ENCODE data around the gene MPPED1. TPM values are rescaled to one million over a fixed set of nuclear protein-coding genes. Genes with fewer than 3 reads are reported as not detected.

Gene MPPED1
- total RNA-seq, 1 donor from 2014 or later, result not detected

DNA sequence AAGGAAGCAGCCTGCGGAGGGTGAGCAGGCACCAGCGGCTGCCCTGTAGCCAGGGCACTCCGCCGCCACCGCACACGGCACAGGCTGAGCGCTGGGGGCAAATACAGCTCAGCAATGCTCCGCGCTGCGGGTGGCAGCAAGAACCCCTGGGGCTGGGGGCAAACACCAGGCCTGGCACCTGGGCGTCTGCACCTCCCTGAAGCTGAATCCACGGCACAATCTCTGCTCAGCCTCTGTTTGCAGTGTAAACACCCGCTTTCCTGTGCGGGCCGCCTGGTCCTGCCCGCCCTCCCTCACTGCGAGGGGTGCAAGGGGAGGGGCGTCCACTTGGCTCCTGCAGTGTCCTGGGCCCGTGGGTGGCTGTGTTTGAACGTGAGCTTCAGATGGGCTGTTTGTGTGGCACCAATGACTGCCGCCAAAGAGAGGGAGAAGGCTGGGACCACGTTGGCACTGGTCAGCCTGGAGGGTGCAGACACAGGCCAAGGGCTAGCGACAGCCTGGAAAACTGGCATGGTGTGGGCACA, 14.8 kb upstream of the MPPED1 start:
- no peak for DNase-seq (ENCODE audit: low spot score)
- Mint-ChIP-seq H3K4me1 (ENCODE audit: low read depth) (no peaks in the 10 kb centered on the region), H3K36me3 (ENCODE audit: low read depth) (no peaks in the 10 kb centered on the region), H3K9me3 (no peaks in the 10 kb centered on the region), H3K27me3 (ENCODE audit: insufficient read depth) (peaks cover 2% of the 10 kb centered on the region), H3K4me3 (no peak overlapping the region), H3K27ac (no peak overlapping the region)
- intact Hi-C loops (cut with micrococcal nuclease), result no loop called here

DNA sequence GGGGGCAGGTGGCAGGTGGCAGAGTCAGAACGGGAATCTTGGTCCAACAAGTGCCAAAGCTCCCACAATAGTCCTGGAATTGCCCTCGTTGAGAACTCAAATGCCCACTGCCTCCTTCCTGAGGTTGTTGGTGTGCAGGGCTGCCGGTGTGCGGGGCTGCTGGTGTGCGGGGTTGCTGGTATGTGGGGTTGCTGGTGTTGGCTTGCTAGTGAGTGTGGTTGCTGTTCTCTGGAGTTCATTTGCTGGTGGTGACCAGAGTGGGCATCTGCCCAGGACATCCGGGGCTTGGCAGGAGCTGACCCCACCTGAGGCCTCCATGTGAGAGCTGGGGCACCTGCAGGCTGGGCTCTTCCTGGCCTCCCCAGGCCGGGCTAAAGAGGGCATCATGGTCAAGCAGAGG, 14.0 kb upstream of the MPPED1 start:
- no peak overlapping the region for H3K27ac Mint-ChIP-seq
- H3K4me1 Mint-ChIP-seq (ENCODE audit: low read depth), result no peaks in the 10 kb centered on the region
- H3K4me3 Mint-ChIP-seq, result no peak overlapping the region
- intact Hi-C loops (cut with micrococcal nuclease), result no loop called here
- no peak for DNase-seq (ENCODE audit: low spot score)
- no peaks in the 10 kb centered on the region for H3K36me3 Mint-ChIP-seq (ENCODE audit: low read depth)
- H3K9me3 Mint-ChIP-seq, result no peaks in the 10 kb centered on the region
- peaks cover 2% of the 10 kb centered on the region for H3K27me3 Mint-ChIP-seq (ENCODE audit: insufficient read depth)

DNA sequence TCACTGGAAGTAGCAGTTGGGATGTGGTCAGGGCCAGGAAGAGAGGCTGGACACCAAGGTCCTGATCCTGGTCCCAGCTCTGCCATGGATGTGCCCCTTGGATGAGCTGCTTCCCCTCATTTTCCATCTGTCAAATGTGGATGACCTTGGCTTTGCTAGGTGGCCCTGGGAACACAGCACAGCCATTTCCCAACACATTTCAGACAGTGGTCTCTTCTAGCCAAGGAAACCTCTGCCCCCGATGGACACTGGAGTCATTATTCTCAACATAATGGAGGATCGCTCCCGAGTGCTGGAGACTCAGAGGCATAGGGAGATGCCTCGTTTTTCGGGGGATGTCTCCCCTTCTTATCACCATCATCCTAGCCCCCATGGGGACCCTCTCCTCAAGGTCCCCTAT, 13.6 kb upstream of the MPPED1 start:
- Mint-ChIP-seq H3K9me3 (no peaks in the 10 kb centered on the region), H3K27me3 (ENCODE audit: insufficient read depth) (peaks cover 2% of the 10 kb centered on the region), H3K27ac (no peak overlapping the region), H3K4me1 (ENCODE audit: low read depth) (no peaks in the 10 kb centered on the region), H3K4me3 (no peak overlapping the region), H3K36me3 (ENCODE audit: low read depth) (no peaks in the 10 kb centered on the region)
- intact Hi-C loops (cut with micrococcal nuclease), result no loop called here
- no peak for DNase-seq (ENCODE audit: low spot score)

DNA sequence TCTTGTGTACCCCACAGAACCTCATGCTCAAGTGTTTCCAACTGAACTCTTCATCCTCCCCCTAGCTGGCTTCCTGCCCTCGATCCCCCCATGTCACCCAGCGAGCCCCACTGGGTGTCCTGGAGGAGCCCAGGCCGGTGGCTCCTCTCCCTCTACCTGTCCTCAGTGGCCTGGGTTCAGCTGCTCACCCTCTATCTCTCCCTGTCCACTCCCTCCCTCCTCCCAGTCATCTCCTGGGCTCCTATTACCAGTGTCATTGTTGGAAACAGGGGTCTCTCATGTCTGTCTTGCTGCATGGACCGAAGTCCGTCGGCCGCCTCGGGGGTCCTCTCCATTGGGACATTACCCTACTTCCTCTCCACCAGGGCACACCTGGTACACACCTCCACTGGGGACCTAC, 12.9 kb upstream of the MPPED1 start:
- intact Hi-C loops (cut with micrococcal nuclease), result no loop called here
- Mint-ChIP-seq H3K27ac (no peak overlapping the region), H3K4me1 (ENCODE audit: low read depth) (no peaks in the 10 kb centered on the region), H3K36me3 (ENCODE audit: low read depth) (no peaks in the 10 kb centered on the region), H3K27me3 (ENCODE audit: insufficient read depth) (peaks cover 2% of the 10 kb centered on the region), H3K4me3 (no peak overlapping the region), H3K9me3 (no peaks in the 10 kb centered on the region)
- DNase-seq (ENCODE audit: low spot score), result no peak

DNA sequence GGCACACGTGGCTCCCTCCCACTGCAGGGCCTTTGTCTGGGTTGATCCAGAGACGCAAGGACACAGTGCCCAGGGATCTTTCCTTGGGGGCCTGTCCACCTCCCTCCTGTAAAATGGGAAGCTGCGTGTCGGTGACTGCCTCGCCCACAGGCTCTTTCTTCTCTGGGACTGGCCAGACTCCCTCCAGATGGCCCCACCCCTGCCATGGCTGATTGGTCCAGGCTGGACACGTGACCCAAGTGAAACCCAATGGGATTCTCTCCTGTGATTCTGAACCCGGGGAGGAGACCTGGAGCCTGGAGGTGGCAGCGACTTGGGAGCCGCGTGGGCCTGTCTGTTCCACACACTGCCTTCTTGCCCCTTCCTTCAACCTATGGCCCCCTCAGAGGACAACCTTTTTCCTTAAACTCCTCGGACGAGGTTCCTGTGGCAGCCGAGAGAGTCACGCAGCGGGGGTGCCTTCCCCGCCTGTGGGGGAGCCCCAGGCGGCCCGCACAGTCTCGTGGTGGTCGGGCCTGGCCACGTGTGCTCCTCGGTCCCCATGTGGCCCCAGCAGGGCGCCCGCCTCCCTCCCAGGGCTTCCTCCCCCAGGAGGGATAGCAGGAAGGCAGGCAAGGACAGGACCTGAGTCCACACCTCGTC, 12.4 kb upstream of the MPPED1 start:
- DNase-seq (ENCODE audit: low spot score), result no peak
- Mint-ChIP-seq H3K36me3 (ENCODE audit: low read depth) (no peaks in the 10 kb centered on the region), H3K4me3 (no peak overlapping the region), H3K27me3 (ENCODE audit: insufficient read depth) (peaks cover 2% of the 10 kb centered on the region), H3K4me1 (ENCODE audit: low read depth) (no peaks in the 10 kb centered on the region), H3K9me3 (no peaks in the 10 kb centered on the region), H3K27ac (no peak overlapping the region)
- intact Hi-C loops (cut with micrococcal nuclease), result no loop called here

- Mint-ChIP-seq H3K36me3 (ENCODE audit: low read depth) (no peaks in the 10 kb centered on the region), H3K4me3 (no peak overlapping the region), H3K9me3 (no peaks in the 10 kb centered on the region), H3K4me1 (ENCODE audit: low read depth) (no peaks in the 10 kb centered on the region), H3K27me3 (ENCODE audit: insufficient read depth) (peaks cover 2% of the 10 kb centered on the region), H3K27ac (no peak overlapping the region)
- no peak for DNase-seq (ENCODE audit: low spot score)
- intact Hi-C loops (cut with micrococcal nuclease), result no loop called here
Observed at GRCh38 chr22:43399980-43400358, 11.8 kb upstream of the MPPED1 start.

- no peaks in the 10 kb centered on the region for H3K4me1 Mint-ChIP-seq (ENCODE audit: low read depth)
- H3K36me3 Mint-ChIP-seq (ENCODE audit: low read depth), result no peaks in the 10 kb centered on the region
- intact Hi-C loops (cut with micrococcal nuclease), result no loop called here
- no peak overlapping the region for H3K4me3 Mint-ChIP-seq
- H3K27ac Mint-ChIP-seq, result no peak overlapping the region
- H3K27me3 Mint-ChIP-seq (ENCODE audit: insufficient read depth), result peaks cover 2% of the 10 kb centered on the region
- no peak for DNase-seq (ENCODE audit: low spot score)
- no peaks in the 10 kb centered on the region for H3K9me3 Mint-ChIP-seq
Observed at GRCh38 chr22:43400449-43400848, 11.4 kb upstream of the MPPED1 start.

GRCh38 chr22:43401233-43401632, 10.6 kb upstream of the MPPED1 start:
- DNase-seq (ENCODE audit: low spot score), result no peak
- intact Hi-C loops (cut with micrococcal nuclease), result no loop called here
- H3K4me3 Mint-ChIP-seq, result no peak overlapping the region
- H3K4me1 Mint-ChIP-seq (ENCODE audit: low read depth), result no peaks in the 10 kb centered on the region
- H3K27ac Mint-ChIP-seq, result no peak overlapping the region
- H3K27me3 Mint-ChIP-seq (ENCODE audit: insufficient read depth), result peaks cover under 1% of the 10 kb centered on the region
- no peaks in the 10 kb centered on the region for H3K36me3 Mint-ChIP-seq (ENCODE audit: low read depth)
- no peaks in the 10 kb centered on the region for H3K9me3 Mint-ChIP-seq

GRCh38 chr22:43401661-43402060, 10.2 kb upstream of the MPPED1 start:
- no peak for DNase-seq (ENCODE audit: low spot score)
- H3K27me3 Mint-ChIP-seq (ENCODE audit: insufficient read depth), result no peaks in the 10 kb centered on the region
- H3K4me1 Mint-ChIP-seq (ENCODE audit: low read depth), result no peaks in the 10 kb centered on the region
- no peak overlapping the region for H3K4me3 Mint-ChIP-seq
- no peak overlapping the region for H3K27ac Mint-ChIP-seq
- no peaks in the 10 kb centered on the region for H3K36me3 Mint-ChIP-seq (ENCODE audit: low read depth)
- intact Hi-C loops (cut with micrococcal nuclease), result no loop called here
- no peaks in the 10 kb centered on the region for H3K9me3 Mint-ChIP-seq

DNA sequence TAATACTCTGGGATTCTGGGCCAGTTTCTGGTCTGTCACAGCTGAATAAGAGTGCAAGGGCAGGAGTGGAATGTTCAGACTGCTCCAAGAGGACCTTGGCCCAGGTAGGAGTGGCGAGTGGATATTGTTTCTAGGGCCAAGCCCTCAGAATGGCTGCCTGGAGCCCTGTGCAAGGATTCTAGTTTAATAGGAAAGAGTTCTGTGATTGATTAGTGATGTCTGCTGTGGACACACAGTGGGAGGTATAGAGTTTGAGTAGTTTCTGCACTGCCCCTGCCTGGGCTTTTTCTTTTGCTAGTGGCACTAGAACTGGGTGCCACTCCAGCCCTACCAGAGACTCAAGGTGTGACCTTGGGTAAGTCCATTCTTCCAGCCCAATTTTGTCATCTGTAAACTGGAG, 9.7 kb upstream of the MPPED1 start:
- H3K36me3 Mint-ChIP-seq (ENCODE audit: low read depth), result no peaks in the 10 kb centered on the region
- no peak overlapping the region for H3K27ac Mint-ChIP-seq
- H3K4me1 Mint-ChIP-seq (ENCODE audit: low read depth), result no peaks in the 10 kb centered on the region
- H3K27me3 Mint-ChIP-seq (ENCODE audit: insufficient read depth), result no peaks in the 10 kb centered on the region
- no peak for DNase-seq (ENCODE audit: low spot score)
- no peak overlapping the region for H3K4me3 Mint-ChIP-seq
- no peaks in the 10 kb centered on the region for H3K9me3 Mint-ChIP-seq
- intact Hi-C loops (cut with micrococcal nuclease), result no loop called here

GRCh38 chr22:43404673-43405385, 7.0 kb upstream of the MPPED1 start:
- intact Hi-C loops (cut with micrococcal nuclease), result no loop called here
- Mint-ChIP-seq H3K9me3 (no peaks in the 10 kb centered on the region), H3K4me1 (ENCODE audit: low read depth) (no peaks in the 10 kb centered on the region), H3K4me3 (no peak overlapping the region), H3K27me3 (ENCODE audit: insufficient read depth) (peaks cover 6% of the 10 kb centered on the region), H3K27ac (no peak overlapping the region), H3K36me3 (ENCODE audit: low read depth) (no peaks in the 10 kb centered on the region)
- DNase-seq (ENCODE audit: low spot score), result no peak

- intact Hi-C loops (cut with micrococcal nuclease), result no loop called here
- DNase-seq (ENCODE audit: low spot score), result no peak
- Mint-ChIP-seq H3K36me3 (ENCODE audit: low read depth) (no peaks in the 10 kb centered on the region), H3K27ac (no peak overlapping the region), H3K4me3 (no peak overlapping the region), H3K4me1 (ENCODE audit: low read depth) (no peaks in the 10 kb centered on the region), H3K27me3 (ENCODE audit: insufficient read depth) (peaks cover 18% of the 10 kb centered on the region), H3K9me3 (no peaks in the 10 kb centered on the region)
Observed at GRCh38 chr22:43406186-43406790, 5.5 kb upstream of the MPPED1 start.

GRCh38 chr22:43407591-43407990, 4.2 kb upstream of the MPPED1 start:
- Mint-ChIP-seq H3K27ac (no peak overlapping the region), H3K9me3 (no peaks in the 10 kb centered on the region), H3K27me3 (ENCODE audit: insufficient read depth) (peaks cover 21% of the 10 kb centered on the region), H3K36me3 (ENCODE audit: low read depth) (no peaks in the 10 kb centered on the region), H3K4me1 (ENCODE audit: low read depth) (no peaks in the 10 kb centered on the region), H3K4me3 (no peak overlapping the region)
- intact Hi-C loops (cut with micrococcal nuclease), result no loop called here
- DNase-seq (ENCODE audit: low spot score), result no peak

Data from activated T-helper 1 cell treated with anti-CD3 and anti-CD28 coated beads, Interleukin-12 subunit alpha, Interleukin-12 subunit beta, Interleukin-2, Interleukin-4 antibody, amounts not matched to agents 30 ng/mL and 10 ng/mL and 1 ng/mL, durations not matched to agents 14 hours and 24 hours and 36 hours (primary cell).